ENCODE measurements around the gene ELOB.

Gene ELOB

GRCh38 chr16:2806286-2806685 lies 29.2 kb upstream of the ELOB start:
- Histone ChIP-seq H3K4me1 (ENCODE audit: insufficient read depth, low read length) (no peaks in the 10 kb centered on the region), H3K9me3 (ENCODE audit: insufficient read depth, low read depth, low read length) (peaks cover 14% of the 10 kb centered on the region; the same call in 1 of the 2 replicates), H3K27me3 (ENCODE audit: insufficient read depth, low read length) (0 out of 2 replicates have a peak, but pooled peaks cover 2% of the 10 kb centered on the region), H3K36me3 (ENCODE audit: insufficient read depth, low read length) (no peaks in the 10 kb centered on the region), H3K4me3 (ENCODE audit: low read length) (no peak overlapping the region), H3K27ac (ENCODE audit: low read depth, low read length) (no peak overlapping the region), H3K9ac (ENCODE audit: low read depth, low read length) (no peak overlapping the region)
- 81% methylated on average over 5 of the region's 5 CpGs for WGBS

GRCh38 chr16:2804728-2805127 lies 27.6 kb upstream of the ELOB start:
- Histone ChIP-seq H3K27me3 (ENCODE audit: insufficient read depth, low read length) (no peaks in the 10 kb centered on the region), H3K9me3 (ENCODE audit: insufficient read depth, low read depth, low read length) (peaks cover 14% of the 10 kb centered on the region; the same call in 1 of the 2 replicates), H3K36me3 (ENCODE audit: insufficient read depth, low read length) (no peaks in the 10 kb centered on the region), H3K4me3 (ENCODE audit: low read length) (no peak overlapping the region), H3K4me1 (ENCODE audit: insufficient read depth, low read length) (no peaks in the 10 kb centered on the region), H3K9ac (ENCODE audit: low read depth, low read length) (no peak overlapping the region), H3K27ac (ENCODE audit: low read depth, low read length) (no peak overlapping the region)
- 92% methylated on average over 4 of the region's 4 CpGs for WGBS

- Histone ChIP-seq H3K9ac (ENCODE audit: low read depth, low read length) (no peak overlapping the region), H3K4me3 (ENCODE audit: low read length) (no peak overlapping the region), H3K9me3 (ENCODE audit: insufficient read depth, low read depth, low read length) (peaks cover 14% of the 10 kb centered on the region; the same call in 1 of the 2 replicates), H3K27ac (ENCODE audit: low read depth, low read length) (no peak overlapping the region), H3K4me1 (ENCODE audit: insufficient read depth, low read length) (no peaks in the 10 kb centered on the region), H3K27me3 (ENCODE audit: insufficient read depth, low read length) (no peaks in the 10 kb centered on the region), H3K36me3 (ENCODE audit: insufficient read depth, low read length) (no peaks in the 10 kb centered on the region)
- WGBS, result 85% methylated on average over 3 of the region's 3 CpGs
Observed at GRCh38 chr16:2803545-2804195, 26.6 kb upstream of the ELOB start.

- Histone ChIP-seq H3K4me1 (ENCODE audit: insufficient read depth, low read length) (no peaks in the 10 kb centered on the region), H3K27ac (ENCODE audit: low read depth, low read length) (no peak overlapping the region), H3K9me3 (ENCODE audit: insufficient read depth, low read depth, low read length) (peaks cover 14% of the 10 kb centered on the region; the same call in 1 of the 2 replicates), H3K4me3 (ENCODE audit: low read length) (no peak overlapping the region), H3K27me3 (ENCODE audit: insufficient read depth, low read length) (no peaks in the 10 kb centered on the region; the same call in 1 of the 2 replicates), H3K36me3 (ENCODE audit: insufficient read depth, low read length) (no peaks in the 10 kb centered on the region), H3K9ac (ENCODE audit: low read depth, low read length) (no peak overlapping the region)
- 89% methylated on average over 1 of the region's 1 CpG for WGBS
Observed at GRCh38 chr16:2799859-2800226, 22.8 kb upstream of the ELOB start.

- 92% methylated on average over 20 of the region's 21 CpGs for WGBS
Observed at GRCh38 chr16:2799205-2799858, 22.3 kb upstream of the ELOB start.

GRCh38 chr16:2798723-2799204 lies 21.7 kb upstream of the ELOB start:
- 0 out of 2 replicates have a peak, but pooled peaks cover 10% of the 10 kb centered on the region for H3K9me3 ChIP-seq (ENCODE audit: insufficient read depth, low read depth, low read length)
- H3K4me1 ChIP-seq (ENCODE audit: insufficient read depth, low read length), result no peaks in the 10 kb centered on the region
- WGBS, result 96% methylated on average over 39 of the region's 39 CpGs
- no peak overlapping the region for H3K9ac ChIP-seq (ENCODE audit: low read depth, low read length)
- no peak overlapping the region for H3K27ac ChIP-seq (ENCODE audit: low read depth, low read length)
- H3K4me3 ChIP-seq (ENCODE audit: low read length), result no peak overlapping the region
- no peaks in the 10 kb centered on the region for H3K36me3 ChIP-seq (ENCODE audit: insufficient read depth, low read length)
- H3K27me3 ChIP-seq (ENCODE audit: insufficient read depth, low read length), result no peaks in the 10 kb centered on the region; the same call in 1 of the 2 replicates

More at GRCh38 chr16:2799205-2799858, 22.3 kb upstream of the ELOB start:
- Histone ChIP-seq H3K4me3 (ENCODE audit: low read length) (no peak overlapping the region), H3K9ac (ENCODE audit: low read depth, low read length) (no peak overlapping the region), H3K9me3 (ENCODE audit: insufficient read depth, low read depth, low read length) (peaks cover 12% of the 10 kb centered on the region; the same call in 1 of the 2 replicates), H3K27me3 (ENCODE audit: insufficient read depth, low read length) (no peaks in the 10 kb centered on the region; the same call in 1 of the 2 replicates), H3K36me3 (ENCODE audit: insufficient read depth, low read length) (no peaks in the 10 kb centered on the region), H3K4me1 (ENCODE audit: insufficient read depth, low read length) (no peaks in the 10 kb centered on the region), H3K27ac (ENCODE audit: low read depth, low read length) (no peak overlapping the region)

- Histone ChIP-seq H3K9ac (ENCODE audit: low read depth, low read length) (no peak overlapping the region), H3K27ac (ENCODE audit: low read depth, low read length) (no peak overlapping the region), H3K36me3 (ENCODE audit: insufficient read depth, low read length) (no peaks in the 10 kb centered on the region), H3K4me3 (ENCODE audit: low read length) (no peak overlapping the region), H3K9me3 (ENCODE audit: insufficient read depth, low read depth, low read length) (no peaks in the 10 kb centered on the region), H3K4me1 (ENCODE audit: insufficient read depth, low read length) (no peaks in the 10 kb centered on the region), H3K27me3 (ENCODE audit: insufficient read depth, low read length) (no peaks in the 10 kb centered on the region; the same call in 1 of the 2 replicates)
- WGBS, result 90% methylated on average over 6 of the region's 7 CpGs
Observed at GRCh38 chr16:2795395-2796143, 18.5 kb upstream of the ELOB start.

GRCh38 chr16:2792940-2793339 lies 15.9 kb upstream of the ELOB start:
- H3K36me3 ChIP-seq (ENCODE audit: insufficient read depth, low read length), result no peaks in the 10 kb centered on the region
- no peaks in the 10 kb centered on the region; the same call in 1 of the 2 replicates for H3K27me3 ChIP-seq (ENCODE audit: insufficient read depth, low read length)
- 98% methylated on average over 9 of the region's 10 CpGs for WGBS
- no peaks in the 10 kb centered on the region for H3K9me3 ChIP-seq (ENCODE audit: insufficient read depth, low read depth, low read length)
- peaks cover 3% of the 10 kb centered on the region; the same call in 1 of the 2 replicates for H3K4me1 ChIP-seq (ENCODE audit: insufficient read depth, low read length)
- no peak overlapping the region for H3K9ac ChIP-seq (ENCODE audit: low read depth, low read length)
- no peak overlapping the region for H3K27ac ChIP-seq (ENCODE audit: low read depth, low read length)
- no peak overlapping the region for H3K4me3 ChIP-seq (ENCODE audit: low read length)

GRCh38 chr16:2791174-2791573 lies 14.1 kb upstream of the ELOB start:
- WGBS, result 85% methylated on average over 8 of the region's 8 CpGs
- Histone ChIP-seq H3K27me3 (ENCODE audit: insufficient read depth, low read length) (peaks cover 2% of the 10 kb centered on the region; the same call in 1 of the 2 replicates), H3K27ac (ENCODE audit: low read depth, low read length) (no peak overlapping the region), H3K9ac (ENCODE audit: low read depth, low read length) (no peak overlapping the region), H3K4me3 (ENCODE audit: low read length) (no peak overlapping the region), H3K36me3 (ENCODE audit: insufficient read depth, low read length) (no peaks in the 10 kb centered on the region), H3K9me3 (ENCODE audit: insufficient read depth, low read depth, low read length) (no peaks in the 10 kb centered on the region), H3K4me1 (ENCODE audit: insufficient read depth, low read length) (peaks cover 3% of the 10 kb centered on the region; the same call in 1 of the 2 replicates)

GRCh38 chr16:2790631-2791030 lies 13.6 kb upstream of the ELOB start:
- Histone ChIP-seq H3K4me3 (ENCODE audit: low read length) (no peak overlapping the region), H3K4me1 (ENCODE audit: insufficient read depth, low read length) (peaks cover 3% of the 10 kb centered on the region; the same call in 1 of the 2 replicates), H3K36me3 (ENCODE audit: insufficient read depth, low read length) (no peaks in the 10 kb centered on the region), H3K9me3 (ENCODE audit: insufficient read depth, low read depth, low read length) (no peaks in the 10 kb centered on the region), H3K27ac (ENCODE audit: low read depth, low read length) (no peak overlapping the region), H3K9ac (ENCODE audit: low read depth, low read length) (no peak overlapping the region), H3K27me3 (ENCODE audit: insufficient read depth, low read length) (peaks cover 8% of the 10 kb centered on the region)
- 95% methylated on average over 5 of the region's 5 CpGs for WGBS

- Histone ChIP-seq H3K27ac (ENCODE audit: low read depth, low read length) (no peak overlapping the region), H3K4me1 (ENCODE audit: insufficient read depth, low read length) (peaks cover 3% of the 10 kb centered on the region; the same call in 1 of the 2 replicates), H3K36me3 (ENCODE audit: insufficient read depth, low read length) (no peaks in the 10 kb centered on the region), H3K4me3 (ENCODE audit: low read length) (no peak overlapping the region), H3K27me3 (ENCODE audit: insufficient read depth, low read length) (peaks cover 26% of the 10 kb centered on the region), H3K9me3 (ENCODE audit: insufficient read depth, low read depth, low read length) (no peaks in the 10 kb centered on the region), H3K9ac (ENCODE audit: low read depth, low read length) (no peak overlapping the region)
- WGBS, result 66% methylated on average over 7 of the region's 7 CpGs
Observed at GRCh38 chr16:2787961-2788360, 10.9 kb upstream of the ELOB start.

Measured in HUES64 (cell line).